Ovary (tissue), 9 donors: ENCODE measurements around the gene ADORA1. TPM values are rescaled to one million over a fixed set of nuclear protein-coding genes. Genes with fewer than 3 reads are reported as not detected.

Experiments used
- DNase-seq, 5 donors: peaks; one replicate each; pipeline ENCODE4 v3.0.0-alpha.2; 2019 to 2020
- H3K27ac ChIP-seq, 2 donors: fragments of 200-600 bp; one replicate each; pipeline versions ENCODE4 v1.5.1 to v1.8.0; 2019 to 2022
- H3K27me3 ChIP-seq: fragments of 200-600 bp; one replicate; pipeline ENCODE4 v1.8.0; 2022
- H3K36me3 ChIP-seq: fragments of 200-600 bp; sonication (generic); one replicate; pipeline ENCODE4 v1.5.1; 2019
- H3K4me1 ChIP-seq: one replicate; pipeline ENCODE4 v1.8.1; 2013; ENCODE audit warnings: mild to moderate bottlenecking, moderate library complexity; ENCODE audit not compliant: insufficient read depth
- H3K4me3 ChIP-seq: fragments of 200-600 bp; sonication (generic); one replicate; pipeline ENCODE4 v1.5.1; 2017
- H3K9me3 ChIP-seq, 2 donors: fragments of 200-600 bp in 1 of 2; sonication (generic) in 1 of 2; one replicate each; pipeline versions ENCODE4 v1.5.1 to v1.8.1; 2013 to 2019; ENCODE audit warnings: mild to moderate bottlenecking in 1 of 2, moderate library complexity in 1 of 2
- EP300 ChIP-seq: sonication (generic); formaldehyde crosslinking; IDR thresholded peaks from one replicate; pipeline ENCODE4 v1.6.1; 2017; ENCODE audit warnings: antibody characterized with exemption
- POLR2A ChIP-seq: fragments of 450-650 bp; IDR thresholded peaks from one replicate; pipeline ENCODE4 v1.6.1; 2017; ENCODE audit warnings: antibody characterized with exemption, mild to moderate bottlenecking, moderate library complexity
- WGBS, 3 donors: extraction: QIAGEN DNeasy Blood & Tissue Kit in 1 of 3; methylation state at CpG; one replicate each; pipeline versions ENCODE4 v1.1.5 to v1.1.7; 2013 to 2017; 5-methylcytosine and 5-hydroxymethylcytosine counted together
- intact Hi-C, 4 donors: fragments of 100-400 bp; cut with DNase I; formaldehyde crosslinking; loops; one replicate each; pipeline versions ENCODE4 v1.11.0 to v1.15.1; 2022 to 2023
- polyA plus RNA-seq, 2 donors: library from polyadenylated mRNA; stranded (reverse); fragments of 200-250 nt in 1 of 2; fragments of 350-450 nt in 1 of 2; fragmentation: Illumina TruSeq in 1 of 2; extraction: RNeasy Lipid Tissue Mini Kit (QIAGEN cat#74804) in 1 of 2; gene quantifications; one replicate each; pipeline ENCODE4 v1.2.3, GENCODE V29; 2013 to 2014
- total RNA-seq, 7 donors: library from RNA; depleted of rRNA in 2 of 7; stranded (reverse); fragments of >200 nt in 2 of 7; fragmentation: NEBNext Ultra II Directional in 3 of 7; extraction: Animal tissue kit (Norgen Biotek cat#: 25700) in 3 of 7; gene quantifications; one replicate each; pipeline versions ENCODE4 v1.1.0 to v1.2.4, GENCODE V29; 2016 to 2023
- TF ChIP-seq, protein P1 (sequence below), 3 donors: fragments of 450-650 bp in 2 of 3; fragments of 200-600 bp in 1 of 3; IDR thresholded peaks; one replicate each; pipeline versions ENCODE4 v1.5.1 to v1.8.0; 2016 to 2022; ENCODE audit warnings: antibody characterized with exemption in 3 of 3, mild to moderate bottlenecking in 1 of 3
- donor health status: DM: no; HTN: no; CAD: no; lungs with moderate emphysema.
- donor health status: DM: no; HTN: no; CAD: no.
- donor health status: Bipolar disorder and iron deficiency.
- donor health status: DM: yes; HTN: yes; CAD: no.
- donor health status: DM: no; HTN: no; CAD: no.
- donor health status: DM: yes; HTN: yes; CAD: no.

Gene ADORA1
- total and polyA plus RNA-seq, 9 donors: 0.15 to 1.3 (median 0.60) TPM

- H3K36me3 ChIP-seq: no peaks in the 10 kb centered on the region
- intact Hi-C loops: no loop called here
- 76 to 80% (median 79%) methylated on average over 15 of the region's 15 CpGs for WGBS, 3 donors
- no peak overlapping the region for H3K27ac ChIP-seq
- no peak for DNase-seq
- no peak overlapping the region for H3K4me3 ChIP-seq
- no peaks in the 10 kb centered on the region for H3K4me1 ChIP-seq
- H3K9me3 ChIP-seq: no peaks in the 10 kb centered on the region
- no peaks in the 10 kb centered on the region for H3K27me3 ChIP-seq
- TF ChIP-seq POLR2A: no peak
- TF ChIP-seq EP300: no peak
- TF ChIP-seq, protein P1, sequence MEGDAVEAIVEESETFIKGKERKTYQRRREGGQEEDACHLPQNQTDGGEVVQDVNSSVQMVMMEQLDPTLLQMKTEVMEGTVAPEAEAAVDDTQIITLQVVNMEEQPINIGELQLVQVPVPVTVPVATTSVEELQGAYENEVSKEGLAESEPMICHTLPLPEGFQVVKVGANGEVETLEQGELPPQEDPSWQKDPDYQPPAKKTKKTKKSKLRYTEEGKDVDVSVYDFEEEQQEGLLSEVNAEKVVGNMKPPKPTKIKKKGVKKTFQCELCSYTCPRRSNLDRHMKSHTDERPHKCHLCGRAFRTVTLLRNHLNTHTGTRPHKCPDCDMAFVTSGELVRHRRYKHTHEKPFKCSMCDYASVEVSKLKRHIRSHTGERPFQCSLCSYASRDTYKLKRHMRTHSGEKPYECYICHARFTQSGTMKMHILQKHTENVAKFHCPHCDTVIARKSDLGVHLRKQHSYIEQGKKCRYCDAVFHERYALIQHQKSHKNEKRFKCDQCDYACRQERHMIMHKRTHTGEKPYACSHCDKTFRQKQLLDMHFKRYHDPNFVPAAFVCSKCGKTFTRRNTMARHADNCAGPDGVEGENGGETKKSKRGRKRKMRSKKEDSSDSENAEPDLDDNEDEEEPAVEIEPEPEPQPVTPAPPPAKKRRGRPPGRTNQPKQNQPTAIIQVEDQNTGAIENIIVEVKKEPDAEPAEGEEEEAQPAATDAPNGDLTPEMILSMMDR (IDR thresholded peaks at IDR 0.05): no peak
These were observed 75.1 kb downstream of the ADORA1 start for GRCh38 chr1:203202431-203203245.

- H3K4me1 ChIP-seq: no peaks in the 10 kb centered on the region
These were observed 77.2 kb downstream of the ADORA1 start for GRCh38 chr1:203204756-203205155.

DNA sequence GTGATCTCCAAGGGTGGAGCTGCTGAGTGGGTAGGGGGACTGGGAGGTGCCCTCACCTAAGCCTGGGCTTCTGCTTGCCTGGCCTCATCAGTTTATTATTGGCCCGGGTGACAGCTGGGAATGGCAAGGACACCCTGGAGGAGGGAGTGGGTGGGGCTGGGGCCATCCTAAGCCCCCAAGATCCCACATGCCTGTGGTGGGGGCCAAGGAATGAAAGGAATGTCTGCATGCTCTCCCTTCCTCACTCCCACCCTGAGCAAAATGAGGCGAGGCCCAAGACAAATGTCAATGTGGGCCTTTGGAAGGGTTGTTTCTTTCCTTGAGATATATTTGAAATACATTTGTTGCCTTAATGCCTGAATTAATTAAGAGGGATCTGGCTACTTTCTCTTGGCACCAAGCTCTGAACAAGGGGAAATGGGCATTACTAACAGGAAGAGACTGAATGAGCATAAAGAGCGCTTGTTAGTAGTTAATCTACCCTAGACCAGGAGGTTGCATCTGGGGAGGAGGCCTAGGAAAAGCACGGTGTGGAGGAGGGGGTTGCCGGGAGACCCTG, 78.7 kb downstream of the ADORA1 start:
- TF ChIP-seq POLR2A: no peak
- no peak for TF ChIP-seq EP300
- no peaks in the 10 kb centered on the region for H3K36me3 ChIP-seq
- no peak for DNase-seq
- no peak overlapping the region for H3K4me3 ChIP-seq
- WGBS, 3 donors: 60 to 68% (median 61%) methylated on average over 5 of the region's 5 CpGs
- no peaks in the 10 kb centered on the region for H3K9me3 ChIP-seq
- H3K4me1 ChIP-seq: no peaks in the 10 kb centered on the region
- H3K27me3 ChIP-seq: no peaks in the 10 kb centered on the region
- intact Hi-C loops: no loop called here
- H3K27ac ChIP-seq: no peak overlapping the region

More at GRCh38 chr1:203204756-203205155, 77.2 kb downstream of the ADORA1 start:
- H3K36me3 ChIP-seq: no peaks in the 10 kb centered on the region
- no peak for TF ChIP-seq EP300
- TF ChIP-seq, protein P1 (IDR thresholded peaks at IDR 0.05): no peak
- TF ChIP-seq POLR2A: no peak
- no peaks in the 10 kb centered on the region for H3K9me3 ChIP-seq
- DNase-seq: no peak
- no peaks in the 10 kb centered on the region for H3K27me3 ChIP-seq
- 72 to 87% (median 82%) methylated on average over 2 of the region's 2 CpGs for WGBS, 3 donors
- H3K4me3 ChIP-seq: no peak overlapping the region
- no peak overlapping the region for H3K27ac ChIP-seq
- intact Hi-C loops: no loop called here

- intact Hi-C loops: no loop called here
- H3K4me1 ChIP-seq: no peaks in the 10 kb centered on the region
- H3K27ac ChIP-seq: no peak overlapping the region
- H3K9me3 ChIP-seq: no peaks in the 10 kb centered on the region
- no peak for DNase-seq
- H3K27me3 ChIP-seq: no peaks in the 10 kb centered on the region
- TF ChIP-seq EP300 (no peak), POLR2A (no peak)
- TF ChIP-seq, protein P1 (IDR thresholded peaks at IDR 0.05): no peak
- H3K4me3 ChIP-seq: no peak overlapping the region
- no peaks in the 10 kb centered on the region for H3K36me3 ChIP-seq
- WGBS, 3 donors: 60 to 67% (median 65%) methylated on average over 2 of the region's 2 CpGs
These were observed 80.2 kb downstream of the ADORA1 start for GRCh38 chr1:203207751-203208150.

GRCh38 chr1:203208181-203208580, 80.7 kb downstream of the ADORA1 start:
- TF ChIP-seq, protein P1 (IDR thresholded peaks at IDR 0.05): no peak
- TF ChIP-seq EP300 (no peak), POLR2A (no peak)
- no peaks in the 10 kb centered on the region for H3K36me3 ChIP-seq
- WGBS, 3 donors: 76 to 83% (median 77%) methylated on average over 1 of the region's 1 CpG
- H3K4me1 ChIP-seq: no peaks in the 10 kb centered on the region
- intact Hi-C loops: no loop called here
- no peaks in the 10 kb centered on the region for H3K27me3 ChIP-seq
- DNase-seq: no peak
- no peak overlapping the region for H3K4me3 ChIP-seq
- H3K9me3 ChIP-seq: no peaks in the 10 kb centered on the region
- no peak overlapping the region for H3K27ac ChIP-seq
